Osteoblast (primary cell): Measurements from ENCODE around the gene DYNC1I1. TPM values are rescaled to one million over a fixed set of nuclear protein-coding genes. Genes with fewer than 3 reads are reported as not detected.

Experiments
- DNase-seq: peaks from one replicate; pipeline ENCODE4 v3.0.0; 2011; ENCODE audit warnings: low spot score, mixed read lengths; ENCODE audit not compliant: insufficient read length; ENCODE audit errors: missing footprints
- H2AFZ ChIP-seq: 2 replicates; pipeline ENCODE4 v1.6.0; 2011; ENCODE audit warnings: mild to moderate bottlenecking, low read length
- H3K27ac ChIP-seq: 2 replicates; pipeline ENCODE4 v1.5.1; 2011; ENCODE audit warnings: mild to moderate bottlenecking, low read depth, low read length, moderate library complexity
- H3K27me3 ChIP-seq: 2 replicates; pipeline ENCODE4 v1.6.0; 2012; ENCODE audit warnings: mild to moderate bottlenecking, control low read depth, inconsistent platforms, low read length, moderate library complexity; ENCODE audit not compliant: insufficient read depth
- H3K36me3 ChIP-seq: 2 replicates; pipeline ENCODE4 v1.5.1; 2011; ENCODE audit warnings: mild to moderate bottlenecking, low read length, control low read depth, moderate library complexity; ENCODE audit not compliant: insufficient read depth
- H3K4me1 ChIP-seq: 2 replicates; pipeline ENCODE4 v1.5.1; 2011; ENCODE audit warnings: mild to moderate bottlenecking, low read length, control low read depth, moderate library complexity; ENCODE audit not compliant: insufficient read depth
- H3K4me2 ChIP-seq: 2 replicates; pipeline ENCODE4 v1.6.0; 2011; ENCODE audit warnings: mild to moderate bottlenecking, low read length; ENCODE audit not compliant: insufficient read depth
- H3K4me3 ChIP-seq: fragments of 200-600 bp; sonication (generic); 3 replicates; pipeline ENCODE4 v1.5.1; 2012; ENCODE audit warnings: mild to moderate bottlenecking, low read length, inconsistent platforms; ENCODE audit not compliant: insufficient read depth
- H3K79me2 ChIP-seq: 2 replicates; pipeline ENCODE4 v1.6.0; 2012; ENCODE audit warnings: mild to moderate bottlenecking, low read length, control low read depth, inconsistent platforms; ENCODE audit not compliant: insufficient read depth
- H3K9me3 ChIP-seq: 2 replicates; pipeline ENCODE4 v1.5.1; 2011; ENCODE audit warnings: low read depth, low read length, control low read depth
- H4K20me1 ChIP-seq: 2 replicates; pipeline ENCODE4 v1.6.0; 2012; ENCODE audit warnings: mild to moderate bottlenecking, low read length, control low read depth; ENCODE audit not compliant: insufficient read depth
- total RNA-seq: library from RNA; depleted of rRNA; stranded (reverse); fragments of >200 nt; gene quantifications from 2 replicates; pipeline ENCODE4 v1.2.3, GENCODE V29; 2012
- TF ChIP-seq, protein P1 (sequence below): IDR thresholded peaks from 2 replicates; pipeline ENCODE4 v1.5.1; 2011; ENCODE audit warnings: mild to moderate bottlenecking, low read depth, low read length, moderate library complexity; ENCODE audit errors: extremely low read depth

Gene DYNC1I1
- total RNA-seq, 1 donor, result 2.2 TPM

DNA sequence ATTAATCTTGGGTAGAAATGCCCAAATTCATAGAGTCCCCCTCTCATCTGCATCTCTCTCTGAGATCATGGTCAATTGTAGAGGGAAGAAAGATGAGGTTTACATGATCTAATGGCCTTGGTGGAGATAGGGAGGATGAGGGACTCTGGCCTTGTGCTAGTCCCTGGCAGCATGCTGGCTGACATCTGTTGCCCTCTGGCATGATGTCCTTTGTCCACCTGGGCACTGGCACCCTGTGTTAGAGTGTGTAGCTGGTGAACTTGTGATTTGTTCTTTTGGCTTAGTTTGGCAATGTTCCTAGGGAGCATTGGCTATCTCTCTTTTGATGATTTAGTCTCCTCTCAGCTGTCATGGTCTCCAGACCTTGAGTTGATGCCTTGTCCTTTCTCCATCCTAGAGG, 103.2 kb downstream of the DYNC1I1 start:
- Histone ChIP-seq H2AFZ (no peak overlapping the region), H3K27me3 (no peaks in the 10 kb centered on the region), H3K27ac (no peak overlapping the region), H3K9me3 (no peaks in the 10 kb centered on the region), H3K79me2 (no peaks in the 10 kb centered on the region), H3K4me3 (no peak overlapping the region), H3K4me2 (no peak overlapping the region), H4K20me1 (no peaks in the 10 kb centered on the region), H3K4me1 (peaks cover 3% of the 10 kb centered on the region), H3K36me3 (no peaks in the 10 kb centered on the region)
- DNase-seq, result no peak
- TF ChIP-seq, protein P1, sequence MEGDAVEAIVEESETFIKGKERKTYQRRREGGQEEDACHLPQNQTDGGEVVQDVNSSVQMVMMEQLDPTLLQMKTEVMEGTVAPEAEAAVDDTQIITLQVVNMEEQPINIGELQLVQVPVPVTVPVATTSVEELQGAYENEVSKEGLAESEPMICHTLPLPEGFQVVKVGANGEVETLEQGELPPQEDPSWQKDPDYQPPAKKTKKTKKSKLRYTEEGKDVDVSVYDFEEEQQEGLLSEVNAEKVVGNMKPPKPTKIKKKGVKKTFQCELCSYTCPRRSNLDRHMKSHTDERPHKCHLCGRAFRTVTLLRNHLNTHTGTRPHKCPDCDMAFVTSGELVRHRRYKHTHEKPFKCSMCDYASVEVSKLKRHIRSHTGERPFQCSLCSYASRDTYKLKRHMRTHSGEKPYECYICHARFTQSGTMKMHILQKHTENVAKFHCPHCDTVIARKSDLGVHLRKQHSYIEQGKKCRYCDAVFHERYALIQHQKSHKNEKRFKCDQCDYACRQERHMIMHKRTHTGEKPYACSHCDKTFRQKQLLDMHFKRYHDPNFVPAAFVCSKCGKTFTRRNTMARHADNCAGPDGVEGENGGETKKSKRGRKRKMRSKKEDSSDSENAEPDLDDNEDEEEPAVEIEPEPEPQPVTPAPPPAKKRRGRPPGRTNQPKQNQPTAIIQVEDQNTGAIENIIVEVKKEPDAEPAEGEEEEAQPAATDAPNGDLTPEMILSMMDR, result no peak

DNA sequence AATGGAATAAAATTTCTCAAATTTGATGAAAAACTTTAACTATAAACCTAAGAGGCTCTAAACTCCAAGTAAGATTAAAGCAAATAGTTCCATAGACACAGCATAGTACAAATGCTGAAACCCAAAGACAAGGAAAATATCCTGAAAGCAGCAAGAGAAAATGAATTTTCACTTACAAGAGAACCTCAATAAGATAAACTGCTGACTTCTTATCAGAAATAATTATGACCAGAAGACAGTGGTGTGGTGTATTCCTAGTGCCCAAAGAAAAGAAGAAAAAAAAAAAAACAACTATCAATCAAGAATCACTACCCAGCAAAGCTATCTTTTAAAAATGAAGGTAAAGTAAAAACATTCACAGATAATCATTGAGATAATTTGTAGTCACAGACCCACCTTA, 106.3 kb downstream of the DYNC1I1 start:
- H3K4me1 ChIP-seq, result no peaks in the 10 kb centered on the region
- H3K4me2 ChIP-seq, result no peak overlapping the region
- no peaks in the 10 kb centered on the region for H3K36me3 ChIP-seq
- no peaks in the 10 kb centered on the region for H3K9me3 ChIP-seq
- DNase-seq, result no peak
- no peaks in the 10 kb centered on the region for H3K27me3 ChIP-seq
- H3K27ac ChIP-seq, result no peak overlapping the region
- no peaks in the 10 kb centered on the region for H3K79me2 ChIP-seq
- H2AFZ ChIP-seq, result no peak overlapping the region
- no peak overlapping the region for H3K4me3 ChIP-seq
- no peaks in the 10 kb centered on the region for H4K20me1 ChIP-seq
- TF ChIP-seq, protein P1, result no peak

DNA sequence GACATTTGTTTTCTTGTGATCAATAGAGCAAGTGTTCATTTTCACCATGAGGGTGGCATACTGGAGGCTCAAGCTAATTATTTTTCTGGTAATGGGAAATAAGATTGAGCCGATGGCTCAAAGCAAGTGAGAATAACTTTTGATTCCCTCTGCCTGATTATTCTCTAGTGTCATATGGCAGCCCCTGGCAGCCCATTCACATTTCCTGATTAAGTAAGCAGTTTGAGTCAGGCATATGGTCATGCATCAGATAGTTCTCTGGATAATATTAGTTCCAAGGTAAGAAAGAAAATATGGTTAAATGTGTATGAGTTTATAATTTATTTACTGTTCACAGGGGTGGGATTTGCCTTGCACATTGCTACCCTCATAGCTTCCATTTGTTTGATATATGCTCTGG, 109.2 kb downstream of the DYNC1I1 start:
- Histone ChIP-seq H3K79me2 (no peaks in the 10 kb centered on the region), H3K27me3 (no peaks in the 10 kb centered on the region), H3K4me2 (no peak overlapping the region), H3K4me3 (no peak overlapping the region), H4K20me1 (no peaks in the 10 kb centered on the region), H2AFZ (no peak overlapping the region), H3K9me3 (no peaks in the 10 kb centered on the region), H3K4me1 (no peaks in the 10 kb centered on the region), H3K27ac (no peak overlapping the region), H3K36me3 (no peaks in the 10 kb centered on the region)
- DNase-seq, result no peak
- TF ChIP-seq, protein P1, result no peak

DNA sequence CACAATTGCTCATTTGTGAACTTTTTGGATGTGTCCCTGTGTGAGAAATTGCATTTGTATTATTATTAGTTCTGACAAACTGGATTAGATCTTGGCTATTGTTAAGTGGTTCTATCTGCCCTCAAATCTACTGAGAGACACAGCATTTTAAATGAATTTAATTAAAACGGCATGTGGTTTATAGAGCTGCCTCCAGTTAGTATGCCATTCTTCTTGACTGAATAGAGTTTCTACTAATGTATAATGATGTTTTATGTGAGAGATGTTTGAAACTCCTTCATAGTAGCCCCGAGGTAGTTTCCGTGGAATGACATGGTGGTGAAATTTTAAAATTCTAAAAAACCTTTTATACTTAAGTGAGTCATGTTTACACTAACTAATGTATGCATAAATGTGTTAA, 110.9 kb downstream of the DYNC1I1 start:
- Histone ChIP-seq H3K4me2 (no peak overlapping the region), H3K27me3 (no peaks in the 10 kb centered on the region), H3K4me1 (no peaks in the 10 kb centered on the region), H3K27ac (no peak overlapping the region), H3K4me3 (no peak overlapping the region), H3K36me3 (no peaks in the 10 kb centered on the region), H3K9me3 (no peaks in the 10 kb centered on the region), H3K79me2 (no peaks in the 10 kb centered on the region), H2AFZ (no peak overlapping the region), H4K20me1 (no peaks in the 10 kb centered on the region)
- TF ChIP-seq, protein P1, result no peak
- no peak for DNase-seq
